ENCODE results near the gene RELL2. TPM values are rescaled to one million over a fixed set of nuclear protein-coding genes. Genes with fewer than 3 reads are reported as not detected.

Gene RELL2
- total RNA-seq, 1 experiment from 2014 or later: 7.0 TPM

DNA sequence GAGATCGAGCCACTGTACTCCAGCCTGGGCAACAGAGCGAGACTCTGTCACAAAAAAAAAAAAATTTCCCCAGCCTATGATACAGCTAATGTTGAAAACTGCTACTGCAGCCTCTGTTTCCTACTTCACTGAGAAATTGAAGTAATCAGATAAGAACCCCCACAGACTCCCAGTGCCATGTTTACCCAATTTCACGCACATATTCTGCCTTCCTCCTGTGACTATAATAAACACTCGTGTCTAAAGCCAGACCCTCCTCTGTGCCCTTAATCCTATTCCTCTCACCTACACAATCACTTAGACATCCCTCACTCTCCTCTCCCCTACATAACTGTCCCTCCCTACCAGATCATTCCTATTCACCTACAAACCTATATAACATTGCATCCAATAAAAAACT, 38.9 kb downstream of the RELL2 start:
- DNase-seq (ENCODE audit: low read depth): no peak

DNA sequence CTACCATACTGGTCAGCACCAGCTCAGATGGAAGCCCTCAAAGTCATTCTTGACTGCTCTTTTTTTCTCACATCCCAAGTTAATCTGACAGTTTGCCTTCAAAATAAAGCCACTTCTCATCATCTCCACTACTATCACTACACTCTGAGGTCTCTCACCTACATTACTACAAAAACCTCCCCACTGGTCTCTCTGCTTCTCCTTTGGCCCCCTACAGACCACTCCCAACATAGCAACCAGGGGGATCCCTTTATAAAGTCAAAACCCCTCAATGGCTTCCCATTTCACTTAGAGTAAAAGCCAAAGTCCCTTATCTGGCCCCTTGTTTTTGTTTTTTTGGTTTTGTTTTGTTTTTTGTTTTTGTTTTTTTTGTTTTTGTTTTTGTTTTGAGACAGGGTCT, 40.6 kb downstream of the RELL2 start:
- no peak for DNase-seq (ENCODE audit: low read depth)

DNA sequence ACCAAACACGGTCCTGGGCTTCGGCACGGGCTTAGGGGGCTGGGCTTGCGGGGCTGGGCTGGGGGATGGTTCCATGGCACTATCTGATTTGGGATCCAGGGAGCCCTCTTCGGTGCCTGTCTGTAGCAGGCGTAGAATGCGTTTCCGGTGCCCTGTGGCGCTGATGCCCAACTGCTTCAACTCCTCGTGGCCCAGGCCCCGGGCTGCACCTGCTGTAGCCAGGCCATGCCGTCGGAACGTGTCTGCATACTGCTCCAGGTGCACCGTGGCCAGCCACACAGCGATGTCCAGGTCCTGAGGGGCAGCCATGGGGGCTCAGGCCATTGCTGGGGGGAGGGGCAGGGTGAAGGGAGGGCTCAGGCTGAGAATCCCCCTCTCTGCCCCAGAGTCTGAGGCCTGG, 43.4 kb downstream of the RELL2 start:
- no peak for DNase-seq (ENCODE audit: low read depth)

DNA sequence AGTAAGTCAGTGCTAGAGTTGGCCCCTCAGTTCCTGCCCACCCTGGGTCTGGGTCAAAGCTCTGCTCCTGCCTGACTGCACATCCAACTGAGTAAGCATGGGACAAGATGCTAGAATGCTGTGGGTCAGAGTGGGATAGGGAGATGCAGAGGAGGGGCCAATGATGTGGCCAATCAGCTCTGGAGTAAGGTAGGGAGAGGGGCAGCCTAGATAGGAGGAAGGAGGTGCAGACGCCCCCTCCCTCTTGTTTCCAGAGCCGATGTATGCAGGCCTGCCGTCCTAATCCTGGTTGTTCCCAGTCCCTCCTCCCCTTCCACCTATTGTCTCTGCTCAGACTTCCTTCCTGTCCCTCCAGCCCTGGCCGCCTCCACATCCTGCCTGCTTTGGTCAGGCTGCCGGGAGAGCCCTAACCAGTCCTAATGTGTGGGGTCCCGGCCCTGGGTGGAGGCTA, 44.0 kb downstream of the RELL2 start:
- DNase-seq (ENCODE audit: low read depth): no peak

DNA sequence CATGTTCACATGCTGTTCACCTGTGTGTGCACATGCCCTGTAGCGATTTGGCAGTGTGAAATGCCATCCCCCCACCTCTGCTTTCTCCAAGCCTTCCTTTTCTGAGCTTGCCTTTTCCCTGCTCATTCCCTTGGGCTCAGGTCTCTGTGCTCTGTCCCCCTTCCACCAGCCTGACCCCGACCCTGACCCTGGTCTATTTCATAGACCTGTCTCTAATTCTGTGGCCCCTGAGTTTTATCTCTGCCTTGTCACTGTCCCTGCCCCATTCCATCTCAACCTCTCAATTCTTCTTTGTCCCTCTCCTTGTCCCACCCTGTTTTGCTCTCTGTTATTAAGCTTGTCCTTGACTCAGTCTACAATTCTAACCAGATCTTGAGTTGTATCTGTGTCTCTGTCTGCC, 44.5 kb downstream of the RELL2 start:
- DNase-seq (ENCODE audit: low read depth): no peak

DNA sequence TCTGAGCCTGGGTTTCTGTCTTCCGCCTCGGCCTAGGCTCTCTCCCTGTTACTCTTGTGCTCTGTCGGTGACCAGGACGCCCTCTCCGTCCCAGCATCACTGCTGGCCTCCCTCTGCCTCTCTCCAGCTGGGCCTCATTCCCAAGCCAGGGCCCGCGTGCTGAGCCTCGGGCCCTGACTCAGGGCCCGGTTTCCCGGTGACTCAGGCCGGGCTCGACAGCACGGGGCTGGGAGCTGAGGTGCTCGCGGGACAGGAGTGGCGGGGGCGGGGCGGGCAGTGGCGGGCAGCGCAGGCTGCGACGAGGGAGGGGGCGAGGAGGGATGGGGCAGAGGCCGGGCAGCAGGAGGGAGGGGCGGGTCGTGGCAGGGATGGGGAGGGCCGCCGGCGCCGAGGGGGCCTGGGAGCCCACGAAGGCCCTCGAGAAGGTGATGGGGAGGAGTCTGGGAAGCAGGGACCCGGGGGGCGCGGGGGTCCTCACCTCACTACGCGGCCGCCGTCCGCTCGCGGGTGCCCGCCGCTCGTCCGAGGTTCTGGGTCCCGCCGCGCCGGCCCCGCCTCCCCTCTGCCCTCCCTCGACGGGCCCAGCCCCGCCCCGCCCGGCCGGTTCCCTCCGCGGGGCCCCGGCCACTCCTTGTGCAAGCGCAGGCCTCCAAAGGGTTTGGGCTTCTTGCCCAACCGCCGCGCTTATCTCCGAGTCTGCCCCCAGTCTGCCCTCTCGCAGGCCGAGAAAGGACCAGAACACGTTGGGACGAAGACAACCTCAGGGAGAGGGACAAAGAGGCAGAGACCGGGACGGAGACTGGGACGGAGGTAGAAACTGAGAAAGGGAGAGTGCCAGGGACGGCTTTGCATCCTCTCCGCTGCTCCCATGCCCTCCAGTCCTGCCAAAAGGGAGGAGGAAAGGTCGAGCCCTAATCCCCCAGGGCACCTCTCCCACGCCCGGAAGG, 45.2 kb downstream of the RELL2 start, which contains the start of gene ARAP3:
ARAP3 (minus strand) TSS at position 536 of the 947 bp plus-strand sequence. CDS start 1,744 bp downstream, outside the sequence.
- peak; percentile 59 for DNase-seq (ENCODE audit: low read depth)

DNA sequence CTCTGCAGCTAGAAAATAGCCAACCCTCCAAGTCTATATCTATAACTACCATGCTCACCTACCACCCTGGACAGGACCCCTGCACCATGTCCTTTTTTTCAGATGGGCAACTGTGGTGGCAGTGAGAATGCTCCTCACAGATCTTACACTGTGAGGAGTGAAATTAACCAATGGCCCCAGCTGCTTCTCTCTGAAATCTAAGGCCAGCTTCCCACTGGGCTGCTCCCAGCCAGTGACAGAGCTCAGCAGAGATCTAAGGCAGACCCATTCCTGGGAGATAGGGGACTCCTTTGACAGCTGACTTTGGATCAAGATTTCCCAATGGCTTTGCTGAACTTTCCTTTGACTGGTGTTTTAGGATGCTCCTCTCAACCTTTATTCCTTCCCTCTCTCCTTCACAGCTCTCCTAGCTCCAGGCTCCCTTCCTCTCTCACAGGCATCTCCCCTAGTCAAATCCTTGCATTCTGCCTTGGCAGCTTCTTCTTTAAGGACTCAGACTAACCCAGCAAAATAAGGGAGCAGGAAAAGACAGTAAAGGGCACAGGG, 46.9 kb downstream of the RELL2 start:
- no peak for DNase-seq (ENCODE audit: low read depth)

DNA sequence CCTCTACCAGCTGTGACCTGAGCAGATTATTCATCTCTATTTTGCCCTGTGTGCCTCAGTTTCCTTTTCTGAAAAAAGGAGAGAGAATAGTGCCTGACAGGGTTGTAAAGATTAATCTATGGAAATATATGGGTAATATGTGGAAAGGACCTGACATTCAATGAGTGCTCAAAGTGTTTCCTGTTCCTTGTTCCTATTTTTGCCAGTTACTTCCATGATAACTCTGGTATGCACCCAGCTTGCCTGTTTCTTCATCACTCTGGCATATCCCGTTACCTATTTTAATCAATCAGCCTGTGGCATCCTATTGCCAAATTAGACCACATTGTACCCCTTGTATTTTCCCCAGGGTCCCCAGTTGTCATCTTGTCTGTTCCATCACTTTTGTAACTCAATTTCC, 48.8 kb downstream of the RELL2 start:
- DNase-seq (ENCODE audit: low read depth): no peak

DNA sequence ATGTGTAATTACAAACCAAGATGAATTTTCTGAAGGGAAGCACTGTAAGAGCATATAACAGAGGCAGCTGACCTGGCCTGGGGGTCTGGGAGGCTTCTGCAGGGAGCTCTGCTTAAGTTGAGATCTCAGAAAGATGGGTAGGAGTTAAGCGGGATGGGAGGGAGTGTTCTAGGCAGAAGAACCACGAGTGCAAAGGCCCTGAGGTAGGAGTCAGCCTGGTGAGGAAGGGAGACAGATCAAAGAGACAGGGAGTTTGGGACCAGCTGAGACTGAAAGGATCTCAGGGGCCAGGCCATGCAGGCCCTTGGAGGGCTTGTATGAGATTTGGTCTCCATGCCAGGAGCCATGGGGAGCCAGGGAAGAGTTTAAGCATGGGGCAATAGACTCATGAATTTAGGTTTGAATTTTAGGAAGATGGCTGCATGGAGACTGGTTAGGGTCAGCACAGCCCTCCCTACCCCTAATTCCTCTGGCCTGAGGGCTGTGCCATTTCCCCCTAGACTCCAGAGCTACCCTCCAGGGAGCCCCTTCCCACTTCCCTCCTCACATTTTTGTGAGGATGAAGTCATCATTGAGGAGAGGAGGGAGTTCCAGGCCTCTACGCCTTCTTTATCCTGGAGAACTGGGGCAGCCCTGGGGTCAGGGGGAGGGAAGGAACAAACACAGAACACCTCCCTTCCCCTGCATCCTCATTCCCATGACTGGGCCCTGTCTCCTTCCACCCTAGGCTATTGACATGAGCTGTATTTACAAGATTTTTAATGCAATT, 50.0 kb downstream of the RELL2 start:
- no peak for DNase-seq (ENCODE audit: low read depth)

Other genes with a start within 250 kb of the RELL2 start
- gene PCDHGB4, start 249.3 kb upstream of the RELL2 start, total RNA-seq (2014; rRNA removed): 0.69 and 0.71 TPM in 2 replicates
- gene PCDHGA8, start 244.4 kb upstream of the RELL2 start, total RNA-seq (2014; rRNA removed): 0.26 and 0.75 TPM in 2 replicates
- gene PCDHGB5, start 239.1 kb upstream of the RELL2 start, total RNA-seq (2014; rRNA removed): 0.52 and 2.1 TPM in 2 replicates
- 0.64 and 0.75 TPM in 2 replicates for gene PCDHGA9, start 234.2 kb upstream of the RELL2 start, total RNA-seq (2014; rRNA removed)
- gene PCDHGB6, start 229.0 kb upstream of the RELL2 start, total RNA-seq (2014; rRNA removed): 0.32 and 0.40 TPM in 2 replicates
- 17.4 and 21.4 TPM in 2 replicates for gene PCDHGA10, start 224.0 kb upstream of the RELL2 start, total RNA-seq (2014; rRNA removed)
- 0.52 and 0.83 TPM in 2 replicates for gene PCDHGB7, start 219.3 kb upstream of the RELL2 start, total RNA-seq (2014; rRNA removed)
- gene PCDHGA11, start 215.9 kb upstream of the RELL2 start, total RNA-seq (2014; rRNA removed): 0.64 and 0.75 TPM in 2 replicates
- 6.1 and 6.9 TPM in 2 replicates for gene PCDHGA12, start 206.5 kb upstream of the RELL2 start, total RNA-seq (2014; rRNA removed)
- 96.0 and 98.3 TPM in 2 replicates for gene PCDHGC3, start 161.0 kb upstream of the RELL2 start, total RNA-seq (2014; rRNA removed)
- 0.69 and 0.83 TPM in 2 replicates for gene PCDHGC4, start 152.0 kb upstream of the RELL2 start, total RNA-seq (2014; rRNA removed)
- 1.7 and 2.0 TPM in 2 replicates for gene PCDHGC5, start 147.9 kb upstream of the RELL2 start, total RNA-seq (2014; rRNA removed)
- gene DIAPH1, start 18.0 kb upstream of the RELL2 start, total RNA-seq (2014; rRNA removed): 28.2 and 38.9 TPM in 2 replicates
- gene HDAC3, start 148 bp upstream of the RELL2 start, total RNA-seq (2014; rRNA removed): 58.8 and 65.2 TPM in 2 replicates
- gene FCHSD1, start 14.4 kb downstream of the RELL2 start, total RNA-seq (2014; rRNA removed): 10.1 and 12.5 TPM in 2 replicates
- gene ARAP3, start 45.2 kb downstream of the RELL2 start, total RNA-seq (2014; rRNA removed): 0.69 and 0.83 TPM in 2 replicates
- not detected in 2 replicates for gene PCDH1, start 241.4 kb downstream of the RELL2 start, total RNA-seq (2014; rRNA removed)